HEK293 (cell line): Measurements from ENCODE around the gene ST3GAL5.
A peak's percentile ranks its signal among the peaks of the same experiment; 100 is the strongest.

ENCODE experiments used
- CTCF ChIA-PET: fragments of 350-600 bp; formaldehyde crosslinking; extraction: SDS; loops from one replicate; lab custom pipeline; 2021; ENCODE audit warnings: antibody characterized with exemption; lab: Yijun Ruan, JAX
- POLR2A ChIA-PET: fragments of 300-600 bp; formaldehyde crosslinking; extraction: SDS; loops from one replicate; lab custom pipeline; 2020; ENCODE audit warnings: antibody characterized with exemption, inconsistent platforms; lab: Yijun Ruan, JAX
- H3K27ac ChIP-seq: fragments of 200-500 bp; sonication (Bioruptor generic); 2 replicates; pipeline ENCODE4 v1.5.1; 2014; ENCODE audit warnings: low read depth, low read length, control low read depth, inconsistent platforms; ENCODE audit errors: extremely low read depth
- H3K36me3 ChIP-seq, 2 experiments: fragments of 200-500 bp in 1 of 2; sonication (Bioruptor generic) in 1 of 2; 1 replicate in 1 of 2; 2 replicates in 1 of 2; pipeline ENCODE4 v1.5.1; 2014 to 2017; ENCODE audit warnings: inconsistent platforms in 2 of 2, low read length in 2 of 2; ENCODE audit not compliant: control insufficient read depth in 2 of 2, insufficient read depth in 1 of 2
- H3K4me1 ChIP-seq: fragments of 200-500 bp; sonication (Bioruptor generic); 2 replicates; pipeline ENCODE4 v1.5.1; 2014; ENCODE audit warnings: mild to moderate bottlenecking, low read length, inconsistent platforms; ENCODE audit not compliant: control insufficient read depth, insufficient read depth
- H3K4me3 ChIP-seq: 2 replicates; pipeline ENCODE4 v1.5.1; 2011; ENCODE audit warnings: low read depth, mild to moderate bottlenecking, control low read depth, low read length, moderate library complexity
- H3K9me3 ChIP-seq: fragments of 200-500 bp; sonication (Bioruptor generic); 2 replicates; pipeline ENCODE4 v1.5.1; 2014; ENCODE audit warnings: low read depth, low read length, inconsistent platforms; ENCODE audit not compliant: control insufficient read depth, insufficient read depth
- ZFHX2 ChIP-seq: fragments of 450-650 bp; formaldehyde crosslinking; conservative IDR thresholded peaks from 2 replicates; pipeline ENCODE4 v1.5.1; 2016; ENCODE audit warnings: missing biosample characterization, missing genetic modification characterization
- ZNF239 ChIP-seq: fragments of 450-650 bp; formaldehyde crosslinking; IDR thresholded peaks from 2 replicates; pipeline ENCODE4 v1.5.1; 2016; ENCODE audit warnings: missing biosample characterization, missing genetic modification characterization
- ZSCAN23 ChIP-seq: fragments of 450-650 bp; formaldehyde crosslinking; IDR thresholded peaks from 2 replicates; pipeline ENCODE4 v1.5.1; 2016; ENCODE audit warnings: missing biosample characterization, missing genetic modification characterization
- ZSCAN30 ChIP-seq: fragments of 450-650 bp; IDR thresholded peaks from 2 replicates; pipeline ENCODE4 v1.5.1; 2018; ENCODE audit warnings: missing biosample characterization, mild to moderate bottlenecking, missing genetic modification characterization, moderate library complexity
- TF ChIP-seq, protein P1 (sequence below): fragments of 450-650 bp; formaldehyde crosslinking; IDR thresholded peaks from 2 replicates; pipeline ENCODE4 v1.5.1; 2016; ENCODE audit warnings: missing biosample characterization, missing genetic modification characterization
- TF ChIP-seq, protein P2 (sequence below): fragments of 450-650 bp; formaldehyde crosslinking; IDR thresholded peaks from 2 replicates; pipeline ENCODE4 v1.5.1; 2017; ENCODE audit warnings: missing biosample characterization, missing genetic modification characterization
- TF ChIP-seq, protein P3 (sequence below): fragments of 450-650 bp; formaldehyde crosslinking; IDR thresholded peaks from 2 replicates; pipeline ENCODE4 v1.5.1; 2016; ENCODE audit warnings: missing biosample characterization, missing genetic modification characterization

The ST3GAL5 gene

DNA sequence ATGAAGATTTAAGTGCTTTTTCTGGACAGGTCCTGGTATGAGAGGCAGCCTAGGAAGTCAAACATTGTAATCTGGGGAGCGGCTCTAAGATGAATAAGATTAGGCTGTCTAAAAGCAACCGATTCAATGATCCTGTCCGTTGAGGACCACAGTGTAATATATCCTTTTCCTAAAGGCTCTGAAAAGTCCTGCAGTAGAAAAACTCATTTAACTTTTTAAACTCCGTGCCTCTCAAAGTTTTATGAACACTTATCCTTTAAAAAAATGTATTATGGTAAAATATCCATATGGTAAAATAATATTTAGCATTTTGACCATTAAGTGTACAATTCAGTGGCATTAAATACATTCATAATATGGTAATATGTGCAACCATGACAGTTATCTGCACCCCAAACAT lies 95.2 kb downstream of the ST3GAL5 start:
- H3K4me1 ChIP-seq = peaks cover 12% of the 10 kb centered on the region; the same call in 1 of the 2 replicates
- ChIA-PET CTCF (interaction anchor here (1.2 to 1.5 kb wide), 4 partner anchors 24 to 62 kb away, joined by 3 to 7 read pairs (median 4); partner anchors contain the start of gene ATOH8), POLR2A (no interaction called here)
- no peak overlapping the region for H3K4me3 ChIP-seq
- H3K27ac ChIP-seq = no peak overlapping the region
- no peaks in the 10 kb centered on the region for H3K9me3 ChIP-seq
- no peaks in the 10 kb centered on the region for H3K36me3 ChIP-seq
- peak; percentile 21; the same call in 1 of the 2 replicates for TF ChIP-seq ZNF239 (tag by site-specific recombination)
- TF ChIP-seq, protein P1, sequence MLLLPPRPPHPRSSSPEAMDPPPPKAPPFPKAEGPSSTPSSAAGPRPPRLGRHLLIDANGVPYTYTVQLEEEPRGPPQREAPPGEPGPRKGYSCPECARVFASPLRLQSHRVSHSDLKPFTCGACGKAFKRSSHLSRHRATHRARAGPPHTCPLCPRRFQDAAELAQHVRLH (tag by site-specific recombination) = no peak

DNA sequence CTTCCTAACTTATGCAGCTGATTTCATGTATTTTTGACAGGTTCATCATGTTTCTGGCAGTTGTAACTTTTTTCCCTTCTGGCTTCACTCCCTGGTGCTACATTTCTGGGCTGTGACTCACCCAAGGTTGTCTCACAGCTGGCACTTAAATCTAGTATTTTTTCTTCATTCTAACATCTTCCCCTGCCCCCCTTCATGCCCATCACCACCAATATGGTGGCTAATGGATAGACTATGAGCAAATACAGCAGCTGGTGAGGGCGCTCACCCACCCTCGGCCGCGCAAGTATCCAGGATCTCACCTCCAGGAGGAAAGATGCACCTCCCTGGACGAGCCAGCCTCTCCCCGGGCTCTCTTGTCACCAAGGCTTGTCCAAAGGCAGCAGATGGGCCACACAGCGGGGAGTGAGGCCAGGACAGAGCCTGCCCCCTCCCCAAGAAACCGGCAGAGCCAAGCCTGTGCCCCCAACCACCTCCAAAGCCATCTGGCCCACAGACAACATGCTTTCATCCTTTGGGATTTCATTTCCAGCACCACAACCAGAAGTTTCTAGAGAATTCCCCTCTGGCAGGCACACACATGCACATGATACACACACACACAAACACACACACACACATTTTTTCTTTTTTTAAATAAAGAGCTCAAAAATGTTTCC lies 95.9 kb downstream of the ST3GAL5 start:
- CTCF ChIA-PET = interaction anchor here (0.7 to 1.3 kb wide), 3 partner anchors 23 to 61 kb away, joined by 3 to 6 read pairs (median 3); partner anchors contain the start of gene ATOH8
- TF ChIP-seq, protein P2, sequence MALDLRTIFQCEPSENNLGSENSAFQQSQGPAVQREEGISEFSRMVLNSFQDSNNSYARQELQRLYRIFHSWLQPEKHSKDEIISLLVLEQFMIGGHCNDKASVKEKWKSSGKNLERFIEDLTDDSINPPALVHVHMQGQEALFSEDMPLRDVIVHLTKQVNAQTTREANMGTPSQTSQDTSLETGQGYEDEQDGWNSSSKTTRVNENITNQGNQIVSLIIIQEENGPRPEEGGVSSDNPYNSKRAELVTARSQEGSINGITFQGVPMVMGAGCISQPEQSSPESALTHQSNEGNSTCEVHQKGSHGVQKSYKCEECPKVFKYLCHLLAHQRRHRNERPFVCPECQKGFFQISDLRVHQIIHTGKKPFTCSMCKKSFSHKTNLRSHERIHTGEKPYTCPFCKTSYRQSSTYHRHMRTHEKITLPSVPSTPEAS (tag by site-specific recombination) = 0 out of 2 replicates have a peak, but pooled peaks have one; percentile 24
- no peak for TF ChIP-seq ZSCAN23 (tag by site-specific recombination)
- no peaks in the 10 kb centered on the region for H3K9me3 ChIP-seq
- no peaks in the 10 kb centered on the region for H3K36me3 ChIP-seq
- H3K4me1 ChIP-seq = peaks cover 12% of the 10 kb centered on the region; the same call in 1 of the 2 replicates
- POLR2A ChIA-PET = no interaction called here
- H3K27ac ChIP-seq = no peak overlapping the region; the same call in 1 of the 2 replicates
- H3K4me3 ChIP-seq = no peak overlapping the region

DNA sequence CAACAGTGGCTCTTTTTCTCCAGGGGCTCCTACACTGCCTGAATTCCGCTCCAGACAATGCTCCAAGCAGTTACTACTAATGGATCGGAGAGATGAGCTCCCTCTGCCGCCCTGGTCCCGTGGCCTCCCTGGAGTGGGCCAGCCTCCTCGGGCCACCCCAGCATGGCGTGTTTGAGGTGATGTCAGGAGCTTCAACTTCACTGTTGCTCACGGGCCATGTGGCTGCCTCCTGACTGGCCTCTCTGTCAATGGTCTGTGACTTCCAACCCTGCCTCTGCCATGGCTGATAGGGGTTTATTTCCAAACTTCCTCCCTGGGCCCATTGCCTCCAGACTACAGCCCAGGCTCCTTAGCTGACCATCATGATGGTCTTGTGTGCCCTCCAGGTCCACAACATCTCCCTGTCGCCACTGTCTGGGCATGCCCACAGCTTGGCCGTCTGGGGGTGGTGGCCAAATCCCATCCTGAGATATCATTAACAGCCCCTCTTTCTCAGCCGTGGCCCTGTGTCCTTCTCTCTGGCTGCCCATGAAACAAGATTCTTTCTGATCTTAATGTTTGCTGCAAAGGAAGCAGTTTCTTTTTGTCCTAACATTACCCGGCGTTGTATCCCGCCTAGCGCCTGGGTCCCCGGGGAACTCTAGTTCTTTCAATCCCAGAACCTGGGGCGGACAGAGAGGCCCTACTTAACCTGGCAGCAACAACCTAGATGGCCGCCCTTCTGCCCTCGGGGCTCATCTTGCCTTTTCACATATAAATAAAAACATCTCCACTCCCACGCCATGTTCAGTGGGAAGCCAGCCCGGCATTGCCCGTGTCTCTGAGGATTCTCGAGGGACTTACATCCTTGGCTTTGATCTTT lies 96.9 kb downstream of the ST3GAL5 start:
- peaks cover 12% of the 10 kb centered on the region; the same call in 1 of the 2 replicates for H3K4me1 ChIP-seq
- ChIA-PET CTCF (interaction anchor here (0.7 to 2.4 kb wide), 2 partner anchors 22 kb away, joined by 3 to 14 read pairs; no protein-coding TSS in a partner anchor), POLR2A (no interaction called here)

More for the DNA sequence above, 96.9 kb downstream of the ST3GAL5 start:
- Histone ChIP-seq H3K27ac (no peak overlapping the region; the same call in 1 of the 2 replicates), H3K36me3 (no peaks in the 10 kb centered on the region), H3K4me3 (no peak overlapping the region), H3K9me3 (no peaks in the 10 kb centered on the region)
- no peak for TF ChIP-seq ZSCAN30 (tag by site-specific recombination)
- TF ChIP-seq, protein P3, sequence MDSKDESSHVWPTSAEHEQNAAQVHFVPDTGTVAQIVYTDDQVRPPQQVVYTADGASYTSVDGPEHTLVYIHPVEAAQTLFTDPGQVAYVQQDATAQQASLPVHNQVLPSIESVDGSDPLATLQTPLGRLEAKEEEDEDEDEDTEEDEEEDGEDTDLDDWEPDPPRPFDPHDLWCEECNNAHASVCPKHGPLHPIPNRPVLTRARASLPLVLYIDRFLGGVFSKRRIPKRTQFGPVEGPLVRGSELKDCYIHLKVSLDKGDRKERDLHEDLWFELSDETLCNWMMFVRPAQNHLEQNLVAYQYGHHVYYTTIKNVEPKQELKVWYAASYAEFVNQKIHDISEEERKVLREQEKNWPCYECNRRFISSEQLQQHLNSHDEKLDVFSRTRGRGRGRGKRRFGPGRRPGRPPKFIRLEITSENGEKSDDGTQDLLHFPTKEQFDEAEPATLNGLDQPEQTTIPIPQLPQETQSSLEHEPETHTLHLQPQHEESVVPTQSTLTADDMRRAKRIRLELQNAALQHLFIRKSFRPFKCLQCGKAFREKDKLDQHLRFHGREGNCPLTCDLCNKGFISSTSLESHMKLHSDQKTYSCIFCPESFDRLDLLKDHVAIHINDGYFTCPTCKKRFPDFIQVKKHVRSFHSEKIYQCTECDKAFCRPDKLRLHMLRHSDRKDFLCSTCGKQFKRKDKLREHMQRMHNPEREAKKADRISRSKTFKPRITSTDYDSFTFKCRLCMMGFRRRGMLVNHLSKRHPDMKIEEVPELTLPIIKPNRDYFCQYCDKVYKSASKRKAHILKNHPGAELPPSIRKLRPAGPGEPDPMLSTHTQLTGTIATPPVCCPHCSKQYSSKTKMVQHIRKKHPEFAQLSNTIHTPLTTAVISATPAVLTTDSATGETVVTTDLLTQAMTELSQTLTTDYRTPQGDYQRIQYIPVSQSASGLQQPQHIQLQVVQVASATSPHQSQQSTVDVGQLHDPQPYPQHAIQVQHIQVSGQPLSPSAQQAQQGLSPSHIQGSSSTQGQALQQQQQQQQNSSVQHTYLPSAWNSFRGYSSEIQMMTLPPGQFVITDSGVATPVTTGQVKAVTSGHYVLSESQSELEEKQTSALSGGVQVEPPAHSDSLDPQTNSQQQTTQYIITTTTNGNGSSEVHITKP (tag by site-specific recombination) = 0 out of 2 replicates have a peak, but pooled peaks have one; percentile 17
- 0 out of 2 replicates have a peak, but pooled peaks have one; percentile 11 for TF ChIP-seq ZFHX2
